ENCODE results near the gene LEKR1.
"Not testable (repeated sequence)": the region's sequence is repeated elsewhere in the genome, so short reads cannot be mapped to it uniquely, and the experiment has no call there.

LEKR1 gene

DNA sequence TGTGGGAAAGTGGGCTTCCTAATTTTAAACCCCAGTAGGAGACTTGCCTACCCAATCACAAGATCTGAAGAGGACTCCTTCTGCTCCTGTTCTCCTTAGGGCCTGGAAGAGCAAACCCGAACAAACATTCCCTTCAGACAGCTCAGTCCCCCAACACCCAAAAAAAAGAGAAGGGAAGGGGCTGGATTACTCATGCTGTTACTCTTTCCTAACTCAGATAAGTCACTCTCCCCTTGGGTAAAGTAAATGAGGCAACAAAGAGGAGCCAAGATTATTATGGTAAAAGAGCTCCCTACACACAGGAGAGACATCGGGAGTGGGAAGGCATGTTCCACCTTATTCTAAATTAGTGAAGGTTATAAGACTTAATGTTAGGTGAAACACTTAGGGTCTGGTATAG, 18.1 kb upstream of the LEKR1 start:
- DNase-seq, result no peak

DNA sequence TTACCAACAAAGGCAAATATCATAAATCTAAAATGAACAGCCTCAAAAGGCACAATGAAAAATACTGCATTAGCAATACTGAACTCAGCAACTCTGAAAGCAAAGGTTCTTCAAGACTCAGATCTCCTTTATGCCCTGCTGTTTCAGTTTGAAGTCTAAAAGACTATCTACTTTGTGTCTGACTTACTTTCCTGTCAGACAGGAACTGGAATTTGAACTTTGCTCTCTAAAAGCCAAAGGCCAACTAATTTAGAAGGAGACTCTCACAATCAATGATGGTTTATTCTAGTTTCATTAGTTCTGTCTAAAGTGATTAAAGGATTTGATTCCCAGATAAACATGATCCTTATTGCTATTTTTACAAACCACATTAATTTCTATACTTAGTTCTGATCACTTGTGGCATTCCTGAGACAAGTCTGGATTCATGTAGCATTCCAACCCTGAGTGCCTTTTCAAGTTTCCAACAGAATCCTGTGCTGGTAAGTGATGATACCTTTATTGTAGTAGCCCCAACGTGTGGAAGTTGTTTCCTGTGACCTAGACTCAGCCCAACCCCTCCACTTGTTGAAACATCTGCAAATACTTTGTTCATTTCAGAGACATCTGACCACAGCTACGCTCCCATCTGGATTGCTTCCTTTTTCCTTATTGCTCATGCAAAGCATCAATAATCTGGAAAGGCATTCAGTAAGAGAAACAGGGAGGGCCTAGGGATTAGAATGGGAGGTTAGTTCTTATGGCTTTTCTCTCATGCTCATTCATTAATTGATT, 14.9 kb upstream of the LEKR1 start:
- no peak for DNase-seq

DNA sequence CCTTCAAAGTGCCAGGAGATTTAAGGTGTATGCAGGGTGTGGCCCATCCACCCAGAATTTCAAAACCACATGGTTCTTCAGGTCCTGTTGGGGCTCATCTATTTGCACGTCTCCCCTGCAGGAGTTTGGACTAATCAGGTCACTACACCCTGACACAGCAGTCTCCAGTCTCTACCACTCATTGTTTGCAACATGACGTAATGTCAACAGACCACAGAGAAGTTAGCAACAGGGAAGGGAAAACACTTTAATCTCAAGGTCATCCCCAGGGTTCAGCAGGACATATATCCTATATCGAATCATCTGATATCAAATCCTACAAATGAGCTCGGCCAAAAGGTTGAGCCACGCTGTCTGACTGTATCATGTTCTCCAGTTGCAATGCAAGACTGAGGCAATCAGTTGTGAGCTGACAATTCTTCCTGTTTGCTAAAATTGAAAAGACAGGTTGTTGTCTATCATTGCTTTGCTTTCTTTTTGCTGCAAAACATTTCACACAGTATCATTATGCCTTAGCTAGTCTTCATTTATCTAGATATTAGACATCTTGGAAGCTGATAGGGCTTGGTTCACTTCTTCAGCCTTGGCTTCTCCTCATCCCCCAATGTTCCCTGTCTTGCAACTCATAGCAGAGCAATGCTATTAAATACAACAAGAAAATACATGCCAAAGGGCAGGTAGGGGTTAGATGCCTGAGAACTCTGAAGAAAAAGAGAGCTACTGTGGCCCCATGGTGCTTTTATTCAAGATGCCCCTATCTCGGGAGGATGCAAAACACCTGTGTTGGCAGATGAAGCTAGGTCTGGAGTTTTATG, 13.4 kb upstream of the LEKR1 start:
- DNase-seq, result no peak

DNA sequence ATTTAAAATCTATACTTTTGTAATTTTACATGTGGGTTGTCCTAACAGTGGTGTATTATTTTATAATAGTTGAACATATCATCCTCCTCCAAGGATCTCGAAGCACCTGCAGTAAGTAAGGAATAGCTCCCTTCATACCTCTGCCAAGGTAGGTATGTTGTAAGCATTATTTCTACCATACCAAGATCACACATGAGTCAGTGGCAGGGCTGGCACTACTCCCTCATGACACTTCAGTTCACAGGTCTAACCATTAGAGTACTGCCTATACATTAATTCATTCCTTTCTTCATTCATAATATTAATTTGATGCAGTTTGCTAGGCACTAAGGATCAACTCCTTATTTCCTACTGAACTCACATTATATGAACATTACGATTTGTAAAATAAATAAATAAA, 11.9 kb upstream of the LEKR1 start:
- DNase-seq, result no peak

DNA sequence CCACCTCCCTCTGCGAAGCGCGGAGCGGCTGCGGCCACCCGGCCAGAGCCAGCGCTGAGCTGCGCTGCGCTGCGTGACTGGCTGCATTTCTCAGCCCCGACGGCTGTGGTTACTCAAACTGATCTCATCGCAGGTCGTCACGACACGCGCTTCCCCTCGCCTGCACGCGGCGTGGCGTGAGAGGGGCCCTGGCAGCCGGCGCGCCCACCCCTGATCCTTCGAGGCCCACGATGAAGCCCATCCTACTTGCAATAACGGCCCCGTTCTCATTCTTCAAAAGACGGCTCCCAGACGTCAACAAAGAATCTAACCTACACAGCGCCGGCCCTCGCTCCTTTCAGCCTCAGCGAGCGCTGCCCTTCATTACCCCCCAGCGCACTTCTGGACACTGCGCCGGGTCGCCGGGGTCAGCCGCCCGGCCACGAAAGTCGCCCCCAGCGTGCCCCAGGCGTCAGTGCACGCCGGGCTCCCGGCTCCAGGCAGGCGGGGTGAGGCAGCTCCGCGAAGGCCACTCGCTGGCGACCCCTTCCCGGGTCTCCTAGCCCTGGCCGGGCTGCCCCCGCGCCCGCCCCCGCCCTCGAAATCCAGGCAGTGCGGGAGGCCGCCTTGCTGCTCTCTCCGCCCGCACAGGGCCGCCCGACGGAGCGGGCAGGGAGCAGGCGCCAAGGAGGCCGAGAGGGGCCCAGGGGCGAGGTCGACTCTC, 9.9 kb upstream of the LEKR1 start:
- peak; percentile 36 to 44 for DNase-seq

DNA sequence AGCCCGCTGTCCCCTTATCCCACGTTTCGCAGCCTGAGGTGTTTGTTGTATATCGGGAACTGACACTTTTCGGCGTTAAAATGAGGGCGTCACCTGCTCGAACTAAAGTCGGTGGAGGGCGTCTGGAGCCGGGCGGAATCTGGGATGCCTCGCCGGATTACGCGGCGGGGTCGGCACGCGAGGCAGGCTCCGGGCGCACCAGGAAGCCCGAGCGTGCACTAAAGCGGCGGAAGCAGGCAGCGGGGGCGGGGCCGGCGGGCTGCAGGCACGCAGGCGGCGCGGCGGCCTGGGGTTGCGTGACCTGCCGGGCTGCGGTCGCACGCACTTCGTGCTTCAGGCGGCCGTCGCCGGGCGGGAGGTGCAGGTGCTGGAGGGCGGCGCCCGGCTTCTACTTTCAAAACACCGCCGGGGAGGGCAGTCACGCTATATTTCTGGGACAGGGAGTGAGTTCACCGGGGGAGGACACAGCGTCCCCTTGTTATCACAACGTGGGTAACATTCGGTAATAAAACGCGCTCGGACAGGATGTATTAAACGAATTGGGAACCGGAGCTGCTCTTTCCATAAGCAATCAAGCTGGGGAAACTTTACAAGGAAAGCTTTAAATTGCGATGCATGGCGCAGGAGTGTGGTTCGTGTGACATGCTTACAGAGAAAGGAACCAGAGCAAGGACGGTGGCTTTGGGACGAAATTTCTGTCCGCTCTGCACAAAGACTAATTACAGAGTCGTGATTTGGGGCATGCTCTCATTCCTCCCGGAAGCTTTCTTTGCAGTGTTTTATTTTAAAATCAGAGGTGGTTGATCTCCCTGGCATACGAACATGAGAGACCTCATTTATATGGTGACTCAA, 9.1 kb upstream of the LEKR1 start:
- DNase-seq, result peak; percentile 89 to 91

DNA sequence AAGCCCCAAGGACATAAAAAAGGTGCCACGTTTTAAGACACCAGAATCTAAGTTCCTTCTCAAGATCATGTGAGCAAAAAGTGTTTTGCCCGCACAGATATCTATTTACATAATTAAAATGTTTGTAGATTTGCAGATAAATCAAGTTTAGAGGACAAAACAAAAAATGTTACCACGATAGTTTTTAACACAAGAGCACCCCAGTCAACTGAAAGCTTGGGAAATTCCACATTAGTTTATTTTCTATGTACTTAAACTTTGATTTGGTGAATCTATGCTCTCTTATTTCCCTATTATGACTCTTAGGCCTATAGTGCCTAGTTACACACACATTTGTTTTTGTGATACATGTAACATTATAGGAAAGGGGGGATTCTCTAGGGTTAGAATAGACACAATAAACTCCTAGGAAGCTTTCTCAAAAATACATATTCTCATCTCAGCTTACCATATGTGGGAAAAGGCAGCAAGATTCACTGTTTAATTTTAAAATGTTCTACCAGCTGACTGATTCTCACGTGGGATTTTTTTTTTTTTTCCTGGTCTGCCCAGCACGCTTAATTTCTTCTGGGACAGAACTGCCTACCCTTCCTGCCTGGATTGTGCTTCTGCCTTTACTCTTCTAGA, 8.4 kb upstream of the LEKR1 start:
- DNase-seq, result no peak

DNA sequence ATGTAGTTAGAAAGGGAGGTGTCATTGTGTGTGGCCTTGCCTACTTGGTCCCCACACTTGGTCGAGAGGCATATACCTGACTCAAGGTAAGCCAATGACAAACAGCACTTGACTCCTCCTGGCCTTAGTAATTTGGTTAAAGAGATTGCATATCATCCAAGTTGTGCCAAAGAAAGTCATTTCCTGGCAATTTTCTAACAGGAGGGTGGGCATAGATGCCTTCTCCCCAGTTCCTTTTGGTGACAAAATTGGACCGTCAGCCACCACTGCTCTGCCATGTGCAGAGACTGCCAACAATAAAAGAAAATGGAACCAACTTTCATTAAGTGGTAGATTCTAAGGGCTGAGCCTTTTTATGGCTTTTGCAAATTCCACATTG, 7.9 kb upstream of the LEKR1 start:
- no peak for DNase-seq

DNA sequence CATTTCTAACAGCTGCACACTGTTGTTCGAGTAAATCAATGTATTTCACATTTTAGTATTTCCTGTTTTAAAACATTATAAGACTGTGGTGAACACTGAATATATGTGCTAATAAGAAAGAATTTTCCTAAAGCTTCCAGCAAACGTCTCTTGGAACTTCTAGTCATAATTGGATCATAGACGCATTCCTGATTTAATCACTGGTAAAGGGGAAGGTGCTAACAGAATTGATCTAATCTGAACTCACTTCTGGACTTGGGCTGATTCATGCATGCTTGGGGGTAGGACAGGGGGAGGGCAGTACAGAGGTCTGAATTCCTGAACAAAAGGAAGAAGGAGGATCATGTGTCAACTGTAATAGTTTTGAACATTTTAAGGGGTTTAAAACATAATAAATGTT, 7.3 kb upstream of the LEKR1 start:
- DNase-seq, result no peak

DNA sequence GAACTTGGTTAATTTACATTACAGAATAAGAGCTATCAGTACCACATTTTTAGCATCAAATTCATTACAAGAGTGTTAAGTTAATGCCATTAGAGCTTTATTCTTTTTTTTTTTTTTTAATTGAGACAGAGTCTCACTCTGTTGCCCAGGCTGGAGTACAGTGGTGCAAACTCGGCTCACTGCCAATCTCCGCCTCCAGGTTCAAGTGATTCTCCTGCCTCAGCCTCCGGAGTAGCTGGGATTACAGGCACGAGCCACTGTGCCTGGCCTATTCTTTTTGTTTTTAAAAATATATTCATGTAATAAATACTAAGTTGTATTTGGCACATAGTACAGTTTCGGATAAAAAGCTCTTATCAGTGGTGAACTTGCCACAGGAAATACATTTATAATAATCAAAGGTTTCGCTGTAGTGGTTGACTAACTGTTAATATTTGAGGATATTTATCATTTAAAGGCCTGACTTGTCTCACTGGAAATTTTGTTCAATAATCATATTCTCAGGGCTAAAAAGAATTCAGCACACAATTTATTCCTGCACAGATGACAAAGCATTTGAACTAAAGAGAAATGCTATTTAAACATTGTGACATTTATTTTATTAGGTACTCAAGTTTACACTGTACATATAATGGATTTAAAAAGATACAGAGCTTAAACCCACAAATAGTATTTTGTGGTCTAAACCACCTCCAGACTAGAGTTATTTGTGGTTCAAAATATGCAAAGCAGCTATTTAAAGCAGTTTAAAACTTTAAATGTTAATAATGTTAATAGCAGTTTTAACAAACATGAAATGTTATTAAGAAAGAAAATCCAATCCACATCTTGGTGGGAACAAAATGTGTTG, 6.1 kb upstream of the LEKR1 start:
- no peak for DNase-seq

DNA sequence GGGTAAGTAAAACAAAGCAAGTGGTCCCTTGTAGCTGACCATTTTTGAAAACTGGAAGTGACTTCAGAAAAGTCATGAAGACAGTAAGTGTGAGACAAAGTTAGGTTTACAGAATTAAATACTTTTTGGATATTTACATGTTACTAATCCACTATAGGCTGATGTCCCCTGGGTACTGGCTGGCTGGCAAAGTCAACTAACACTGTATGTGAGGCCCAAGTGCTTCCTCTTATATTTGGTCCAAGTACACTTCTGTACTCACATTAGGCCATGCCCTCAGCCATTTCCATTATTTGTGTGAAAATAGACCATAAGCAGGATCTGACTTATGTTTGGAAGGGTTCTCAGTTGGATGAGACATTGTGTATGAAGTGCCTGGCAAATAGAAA, 5.5 kb upstream of the LEKR1 start:
- DNase-seq, result no peak

DNA sequence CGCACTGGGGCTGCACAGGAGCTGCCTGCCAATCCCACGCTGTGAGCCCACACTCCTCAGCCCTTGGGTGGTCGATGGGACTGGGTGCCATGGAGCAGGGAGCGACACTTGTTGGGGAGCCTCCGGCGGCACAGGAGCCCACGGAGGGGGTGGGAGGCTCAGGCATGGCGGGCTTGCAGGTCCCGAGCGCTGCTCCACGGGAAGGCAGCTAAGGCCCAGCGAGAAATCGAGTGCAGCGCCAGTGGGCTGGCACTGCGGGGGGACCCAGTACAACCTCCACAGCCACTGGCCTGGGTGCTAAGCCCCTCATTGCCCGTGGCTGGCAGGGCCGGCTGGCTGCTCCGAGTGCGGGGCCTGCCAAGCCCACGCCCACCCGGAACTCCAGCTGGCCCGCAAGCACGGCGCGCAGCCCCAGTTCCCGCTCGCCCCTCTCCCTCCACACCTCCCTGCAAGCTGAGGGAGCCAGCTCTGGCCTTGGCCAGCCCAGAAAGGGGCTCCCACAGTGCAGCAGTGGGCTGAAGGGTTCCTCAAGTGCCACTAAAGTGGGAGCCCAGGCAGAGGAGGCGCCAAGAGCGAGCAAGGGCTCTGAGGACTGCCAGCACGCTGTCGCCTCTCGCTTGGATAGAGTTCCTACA, 3.4 kb upstream of the LEKR1 start:
- DNase-seq, result not testable (repeated sequence)

DNA sequence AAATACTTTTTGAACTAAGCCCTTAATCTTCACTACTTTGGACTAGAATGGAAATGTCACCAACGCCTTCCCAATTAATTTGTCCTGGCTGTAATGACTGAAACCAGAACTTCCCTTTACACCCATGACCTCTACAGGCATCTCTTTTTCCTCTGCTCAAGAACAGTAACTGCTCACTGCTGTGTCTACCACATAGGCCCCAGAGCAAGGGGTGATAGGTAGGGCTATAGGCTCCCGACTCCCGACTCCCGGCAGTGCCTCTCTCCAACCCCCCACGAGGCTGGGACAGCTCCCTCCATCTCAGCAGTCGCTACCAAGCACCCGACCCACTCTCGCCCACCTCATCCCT, 384 bp upstream of the LEKR1 start:
- DNase-seq, result no peak

DNA sequence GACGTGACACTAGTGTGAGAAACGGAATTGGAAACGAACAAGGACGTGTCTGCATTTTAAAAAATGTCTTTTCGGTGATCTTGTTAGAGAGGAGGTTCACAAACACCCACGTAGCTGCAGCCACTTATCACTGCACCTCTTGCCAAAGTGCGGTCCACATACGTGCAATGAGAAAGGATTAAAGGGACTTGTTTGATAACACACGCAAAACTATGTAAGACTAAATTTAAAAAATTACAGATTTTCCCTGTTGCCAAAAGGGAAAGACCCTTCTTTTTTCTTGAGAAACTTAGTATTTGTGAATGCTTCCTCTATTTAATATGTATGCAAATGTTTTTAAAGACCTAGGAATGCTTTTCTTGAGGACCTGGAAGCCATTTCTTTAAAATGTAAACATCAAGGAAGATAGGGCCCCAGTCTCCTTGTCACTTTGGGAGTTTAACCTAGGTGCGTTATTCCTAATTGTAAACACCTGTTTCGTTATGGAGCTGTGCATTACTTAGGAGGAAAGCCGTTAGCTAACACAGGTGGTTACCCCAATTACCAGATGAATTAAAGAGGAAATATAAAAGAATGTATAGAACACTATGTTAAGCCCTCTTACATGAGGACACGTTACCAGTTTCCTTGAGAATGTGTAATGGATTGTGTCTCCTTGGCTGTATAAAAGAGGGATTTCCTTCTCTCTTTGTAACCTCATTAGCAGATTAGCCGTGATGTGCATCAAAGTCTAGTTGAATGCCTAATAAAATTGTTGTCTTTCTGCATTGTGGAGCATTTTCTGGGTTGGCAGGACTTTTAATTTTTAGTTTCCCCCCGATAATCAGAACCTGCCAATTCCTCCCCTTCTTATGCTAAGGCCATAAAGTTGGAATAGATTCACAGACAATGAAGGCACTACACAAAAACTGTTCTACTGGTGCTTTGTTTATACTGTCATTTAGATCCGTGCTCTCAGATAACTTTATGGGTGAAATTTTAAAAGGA, 1.0 kb downstream of the LEKR1 start:
- DNase-seq, result no peak

DNA sequence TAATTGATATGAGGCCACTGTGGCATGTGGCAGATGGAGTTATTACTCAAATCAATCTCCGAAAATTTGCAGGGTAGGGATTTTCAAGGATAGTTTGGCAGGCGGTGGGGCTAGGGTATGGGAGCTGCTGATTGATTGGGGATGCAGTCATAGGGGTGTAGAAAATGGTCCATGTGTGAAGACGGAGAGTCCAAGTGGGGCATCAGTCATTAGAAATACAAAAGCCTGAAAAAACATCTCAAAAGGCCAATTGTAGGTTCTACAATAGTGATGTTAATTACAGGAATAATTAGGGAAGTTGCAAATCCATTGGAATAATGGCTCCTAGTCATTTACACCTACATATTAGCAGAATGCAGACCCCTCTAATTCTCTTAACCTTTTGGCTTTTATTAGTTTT, 4.9 kb downstream of the LEKR1 start:
- no peak for DNase-seq

DNA sequence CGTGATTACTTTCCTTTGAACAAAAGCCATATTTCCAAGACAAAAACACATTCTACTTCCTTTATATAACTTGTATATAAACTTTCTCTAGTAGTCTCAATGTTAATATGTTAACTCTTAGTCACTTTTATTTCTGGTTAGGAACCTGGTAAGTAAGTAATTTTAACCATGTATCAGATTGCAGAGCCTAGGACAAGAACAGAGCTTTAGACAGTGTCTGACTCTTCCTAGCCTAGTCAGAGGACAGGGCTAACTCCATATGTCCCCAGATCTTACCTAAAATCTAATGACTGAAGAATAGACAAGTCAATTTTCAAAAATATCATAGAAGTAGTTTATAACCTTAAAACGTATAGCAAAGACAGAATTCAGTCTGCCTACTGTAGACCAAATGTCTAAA, 8.3 kb downstream of the LEKR1 start:
- DNase-seq, result no peak

DNA sequence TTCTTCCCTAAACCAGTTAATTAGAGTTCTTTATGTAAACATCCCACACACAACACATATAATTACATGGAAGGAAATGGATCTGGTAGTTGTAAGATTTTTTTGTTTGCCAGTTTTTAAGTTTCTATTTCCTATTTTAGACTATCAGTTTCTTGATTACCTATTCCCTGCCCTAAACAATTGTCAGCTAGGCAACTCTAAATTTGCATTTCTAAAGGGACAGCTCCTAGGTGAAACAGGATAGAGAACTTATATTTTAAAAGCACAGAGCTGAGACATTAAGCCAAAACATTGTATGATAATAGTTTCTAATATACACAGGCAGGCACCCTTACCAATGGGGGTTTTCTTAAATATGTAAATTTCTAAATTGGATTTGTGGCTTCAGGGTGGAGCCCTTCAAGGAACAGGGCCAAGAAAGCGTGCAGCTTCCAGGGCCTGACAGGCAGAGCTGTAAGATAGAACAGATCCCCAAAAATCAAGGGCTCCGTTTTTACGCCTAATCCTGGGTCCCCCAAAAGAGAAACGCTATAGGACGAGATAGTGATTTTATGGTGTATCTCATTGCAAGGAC, 8.9 kb downstream of the LEKR1 start:
- DNase-seq, result no peak

DNA sequence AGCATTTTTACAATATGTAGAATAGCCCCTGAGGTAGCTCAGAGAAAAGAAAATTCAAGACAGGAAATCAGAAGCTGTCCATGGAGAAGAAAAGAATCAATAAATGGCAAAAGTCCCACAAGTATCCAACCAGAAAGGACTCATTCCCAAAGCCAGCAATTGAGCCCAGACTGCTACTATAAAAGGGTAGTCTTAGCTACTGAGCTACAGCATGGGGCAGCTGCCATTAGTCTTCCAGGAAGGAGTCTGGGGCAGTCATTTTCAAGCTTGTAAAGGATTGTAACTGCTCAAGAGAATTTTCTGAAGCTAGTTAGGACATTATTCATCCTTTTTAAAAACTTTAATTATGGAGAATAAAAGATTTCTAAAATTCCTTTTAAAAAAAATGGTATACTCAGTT, 10.5 kb downstream of the LEKR1 start:
- no peak for DNase-seq

DNA sequence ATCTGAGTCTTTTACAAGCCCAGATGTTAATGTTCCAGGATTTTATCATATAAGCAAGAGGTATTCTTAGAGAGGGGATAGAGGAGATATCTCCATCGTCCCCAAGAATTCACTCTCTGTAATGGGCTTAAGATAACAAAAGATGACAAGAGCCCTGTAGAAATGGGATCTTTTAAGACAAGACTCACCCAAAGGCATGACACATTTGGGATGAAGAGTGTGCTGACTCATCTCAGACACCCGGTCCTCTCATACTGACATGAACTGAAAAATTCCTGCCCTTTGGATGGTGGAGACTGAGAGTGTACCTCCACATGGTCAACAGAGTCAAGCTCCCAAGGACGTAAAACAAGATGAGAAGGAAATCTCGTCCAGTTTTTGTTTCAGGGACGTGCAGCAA, 11.0 kb downstream of the LEKR1 start:
- no peak for DNase-seq
